Thoracic aorta (tissue), 2 donors: Measurements from ENCODE around the gene TAB2. TPM values are rescaled to one million over a fixed set of nuclear protein-coding genes. Genes with fewer than 3 reads are reported as not detected.
"Not testable (repeated sequence)": the region's sequence is repeated elsewhere in the genome, so short reads cannot be mapped to it uniquely, and the experiment has no call there.

Experiments used
- ATAC-seq: fragments of 150-250 bp; one replicate; pipeline ENCODE4 v1.8.0; 2017; ENCODE audit warnings: low read depth; ENCODE audit not compliant: insufficient number of reproducible peaks, low FRiP score
- DNase-seq: peaks from one replicate; pipeline ENCODE4 v3.0.0-alpha.2; 2020; ENCODE audit warnings: low spot score
- H3K27ac ChIP-seq, 2 donors: fragments of 200-600 bp; sonication (generic); 1 replicate in 1 of 2; 2 replicates in 1 of 2; pipeline ENCODE4 v1.5.1; 2016; ENCODE audit warnings: mild to moderate bottlenecking in 2 of 2, moderate library complexity in 2 of 2
- H3K27me3 ChIP-seq: fragments of 200-600 bp; sonication (generic); replicated peaks from 2 replicates; pipeline ENCODE4 v1.6.0; 2016; ENCODE audit warnings: mild to moderate bottlenecking; ENCODE audit not compliant: insufficient read depth
- H3K36me3 ChIP-seq: fragments of 200-600 bp; sonication (generic); one replicate; pipeline ENCODE4 v1.5.1; 2016
- H3K4me1 ChIP-seq, 2 donors: fragments of 200-600 bp; sonication (generic); 1 replicate in 1 of 2; 2 replicates in 1 of 2; pipeline versions ENCODE4 v1.5.1 to v1.6.0; 2016; ENCODE audit warnings: low read depth in 2 of 2, mild to moderate bottlenecking in 1 of 2; ENCODE audit not compliant: control insufficient read depth in 1 of 2
- H3K4me3 ChIP-seq: fragments of 200-600 bp; sonication (generic); 2 replicates; pipeline ENCODE4 v1.5.1; 2016; ENCODE audit warnings: mild to moderate bottlenecking
- H3K9me3 ChIP-seq: fragments of 200-600 bp; sonication (generic); 2 replicates; pipeline ENCODE4 v1.5.1; 2016
- total RNA-seq, 2 donors: library from RNA; depleted of rRNA; stranded (reverse); fragments of >200 nt; gene quantifications; one replicate each; pipeline versions ENCODE4 v1.1.0 to v1.2.3, GENCODE V29; 2016
- TF ChIP-seq, protein P1 (sequence below): fragments of 200-600 bp; sonication (generic); IDR thresholded peaks from one replicate; pipeline ENCODE4 v1.5.1; 2019; ENCODE audit warnings: antibody characterized with exemption

TAB2 gene
- total RNA-seq, 2 donors from 2014 or later, result 56.0 to 61.7 TPM

DNA sequence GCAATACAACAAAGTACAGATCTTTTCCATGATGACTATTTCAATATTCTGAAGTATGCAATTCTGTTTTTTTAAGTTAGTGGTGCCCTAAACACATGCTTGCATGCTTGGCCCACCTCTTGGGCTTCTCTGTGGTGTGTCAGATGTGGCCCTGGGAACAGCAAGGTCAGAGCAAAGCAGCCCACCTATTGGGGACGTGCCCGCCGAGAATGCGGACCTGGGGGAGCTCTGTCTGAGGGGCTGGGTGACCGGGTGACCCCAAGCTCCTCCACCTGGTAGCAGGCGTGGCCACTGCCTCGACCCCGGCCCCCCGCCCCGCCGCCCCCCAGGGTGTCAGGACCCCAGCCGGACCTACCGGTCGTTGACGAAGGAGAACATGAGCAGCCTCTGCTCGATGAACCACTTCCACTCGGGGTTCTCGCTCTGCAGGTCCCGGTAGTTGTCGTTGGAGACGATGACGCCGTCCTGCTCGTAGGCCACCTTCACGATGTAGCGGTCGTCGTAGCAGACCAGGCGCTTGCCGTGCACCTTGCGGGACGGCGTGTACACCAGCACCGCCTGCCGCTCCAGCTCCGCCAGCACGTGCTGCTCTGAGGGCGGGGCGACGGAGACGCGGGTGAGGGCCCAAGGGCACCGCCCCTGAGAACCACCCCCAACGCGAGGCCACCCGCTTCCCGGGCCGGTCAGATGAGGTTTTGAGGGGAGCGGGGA, 139.0 kb downstream of the TAB2 start:
- DNase-seq (no peak), ATAC-seq (no peak)
- Histone ChIP-seq H3K9me3 (no peaks in the 10 kb centered on the region), H3K27me3 (no peaks in the 10 kb centered on the region), H3K27ac (no peak overlapping the region), H3K4me1 (peaks cover 13 to 30% of the 10 kb centered on the region in 2 donors), H3K4me3 (no peak overlapping the region), H3K36me3 (no peaks in the 10 kb centered on the region)
- TF ChIP-seq, protein P1, sequence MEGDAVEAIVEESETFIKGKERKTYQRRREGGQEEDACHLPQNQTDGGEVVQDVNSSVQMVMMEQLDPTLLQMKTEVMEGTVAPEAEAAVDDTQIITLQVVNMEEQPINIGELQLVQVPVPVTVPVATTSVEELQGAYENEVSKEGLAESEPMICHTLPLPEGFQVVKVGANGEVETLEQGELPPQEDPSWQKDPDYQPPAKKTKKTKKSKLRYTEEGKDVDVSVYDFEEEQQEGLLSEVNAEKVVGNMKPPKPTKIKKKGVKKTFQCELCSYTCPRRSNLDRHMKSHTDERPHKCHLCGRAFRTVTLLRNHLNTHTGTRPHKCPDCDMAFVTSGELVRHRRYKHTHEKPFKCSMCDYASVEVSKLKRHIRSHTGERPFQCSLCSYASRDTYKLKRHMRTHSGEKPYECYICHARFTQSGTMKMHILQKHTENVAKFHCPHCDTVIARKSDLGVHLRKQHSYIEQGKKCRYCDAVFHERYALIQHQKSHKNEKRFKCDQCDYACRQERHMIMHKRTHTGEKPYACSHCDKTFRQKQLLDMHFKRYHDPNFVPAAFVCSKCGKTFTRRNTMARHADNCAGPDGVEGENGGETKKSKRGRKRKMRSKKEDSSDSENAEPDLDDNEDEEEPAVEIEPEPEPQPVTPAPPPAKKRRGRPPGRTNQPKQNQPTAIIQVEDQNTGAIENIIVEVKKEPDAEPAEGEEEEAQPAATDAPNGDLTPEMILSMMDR, result no peak

DNA sequence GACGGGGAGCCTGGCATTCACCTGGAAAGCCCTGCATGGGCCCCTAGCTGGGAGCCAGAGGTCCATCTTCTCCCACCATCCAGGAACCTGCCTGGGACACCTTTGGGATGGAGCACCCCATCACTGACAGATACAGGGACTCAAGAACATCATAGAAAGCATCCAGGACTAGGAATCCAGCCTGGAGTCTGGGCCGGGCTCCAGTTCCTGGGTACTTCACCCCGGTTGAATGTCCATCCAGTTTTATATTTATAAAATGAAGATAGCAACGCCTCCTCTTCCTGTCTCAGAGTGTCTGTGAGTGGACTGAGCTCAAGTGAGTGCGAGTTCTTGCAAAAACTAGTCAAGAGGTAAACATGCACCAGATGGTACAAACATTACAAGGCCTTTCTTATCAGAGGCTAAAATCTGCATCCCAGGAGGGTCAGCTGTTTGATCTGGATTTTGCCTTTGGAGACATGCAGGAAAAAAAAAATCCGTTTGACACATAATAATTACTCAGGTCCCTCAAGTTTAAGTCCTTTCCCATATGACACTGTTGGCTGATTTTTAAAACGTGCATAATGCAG, 139.9 kb downstream of the TAB2 start:
- no peak overlapping the region for H3K27ac ChIP-seq

DNA sequence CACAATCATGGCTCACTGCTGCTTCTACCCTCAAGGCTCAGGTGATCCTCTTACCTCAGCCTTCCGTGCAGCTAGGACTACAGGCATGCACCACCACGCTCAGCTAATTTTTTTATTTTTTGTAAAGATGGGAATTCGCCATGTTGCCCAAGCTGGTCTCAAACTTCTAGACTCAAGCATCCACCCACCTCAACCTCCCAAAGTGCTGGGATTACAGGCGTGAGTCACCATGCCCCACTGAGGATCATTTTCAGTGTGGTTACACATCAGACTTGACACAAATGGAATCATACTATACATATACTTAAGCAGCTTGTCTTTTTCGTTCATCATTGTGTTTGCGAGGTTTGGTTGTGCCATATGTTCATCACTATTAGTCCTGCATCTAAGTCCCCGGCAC, 140.7 kb downstream of the TAB2 start:
- Histone ChIP-seq H3K4me3 (no peak overlapping the region), H3K27ac (no peak overlapping the region), H3K36me3 (no peaks in the 10 kb centered on the region), H3K27me3 (no peaks in the 10 kb centered on the region), H3K4me1 (peaks cover 11 to 23% of the 10 kb centered on the region in 2 donors), H3K9me3 (no peaks in the 10 kb centered on the region)
- DNase-seq, result no peak
- TF ChIP-seq, protein P1, result no peak
- ATAC-seq, result no peak

More for the DNA sequence above, 139.9 kb downstream of the TAB2 start:
- no peaks in the 10 kb centered on the region for H3K27me3 ChIP-seq
- ATAC-seq, result no peak
- no peaks in the 10 kb centered on the region for H3K9me3 ChIP-seq
- DNase-seq, result no peak
- TF ChIP-seq, protein P1, result no peak
- peaks cover 11 to 24% of the 10 kb centered on the region in 2 donors for H3K4me1 ChIP-seq
- no peak overlapping the region for H3K4me3 ChIP-seq
- H3K36me3 ChIP-seq, result no peaks in the 10 kb centered on the region

DNA sequence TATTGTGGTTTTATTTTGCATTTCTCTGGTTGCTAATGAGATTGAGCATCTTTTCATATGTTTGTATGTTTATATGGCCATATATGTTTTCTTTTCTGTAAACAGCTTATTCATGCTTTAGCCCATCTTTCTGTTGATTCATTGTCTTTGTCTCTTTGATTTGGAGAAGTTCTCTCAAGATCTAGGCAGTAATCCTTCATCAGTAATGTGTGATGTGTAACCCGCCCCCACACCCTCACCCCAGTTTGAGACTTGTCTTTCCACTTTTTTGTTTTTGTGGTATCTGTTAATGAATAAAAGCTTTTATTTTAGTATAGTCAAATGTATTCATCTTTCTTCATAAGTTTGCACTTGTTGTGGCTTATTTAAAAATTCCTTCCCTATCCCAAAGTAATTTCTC, 141.3 kb downstream of the TAB2 start:
- H3K4me3 ChIP-seq, result no peak overlapping the region
- no peaks in the 10 kb centered on the region for H3K36me3 ChIP-seq
- no peak for ATAC-seq
- peaks cover 5 to 17% of the 10 kb centered on the region in 2 donors for H3K4me1 ChIP-seq
- H3K27ac ChIP-seq, result no peak overlapping the region
- no peaks in the 10 kb centered on the region for H3K27me3 ChIP-seq
- H3K9me3 ChIP-seq, result no peaks in the 10 kb centered on the region
- TF ChIP-seq, protein P1, result no peak
- DNase-seq, result no peak

DNA sequence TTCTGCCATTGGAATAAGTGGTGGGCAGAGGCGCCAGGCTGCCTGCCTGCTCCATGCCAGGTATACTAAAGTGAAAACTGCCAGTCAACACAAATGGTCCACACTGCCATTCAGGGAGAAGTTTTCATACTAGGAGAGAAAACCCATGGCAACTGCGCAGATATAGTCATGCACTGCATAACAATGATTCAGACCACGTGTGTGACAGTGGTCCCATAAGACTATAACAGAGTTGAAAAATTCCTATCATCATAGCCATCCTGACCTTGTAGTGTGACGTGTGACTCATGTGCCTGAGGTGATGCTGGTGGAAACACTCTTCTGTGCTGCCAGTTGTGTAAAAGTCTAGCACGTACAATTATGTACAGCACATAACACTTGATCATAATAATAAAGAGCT, 142.2 kb downstream of the TAB2 start:
- ATAC-seq (no peak), DNase-seq (no peak)
- TF ChIP-seq, protein P1, result no peak

DNA sequence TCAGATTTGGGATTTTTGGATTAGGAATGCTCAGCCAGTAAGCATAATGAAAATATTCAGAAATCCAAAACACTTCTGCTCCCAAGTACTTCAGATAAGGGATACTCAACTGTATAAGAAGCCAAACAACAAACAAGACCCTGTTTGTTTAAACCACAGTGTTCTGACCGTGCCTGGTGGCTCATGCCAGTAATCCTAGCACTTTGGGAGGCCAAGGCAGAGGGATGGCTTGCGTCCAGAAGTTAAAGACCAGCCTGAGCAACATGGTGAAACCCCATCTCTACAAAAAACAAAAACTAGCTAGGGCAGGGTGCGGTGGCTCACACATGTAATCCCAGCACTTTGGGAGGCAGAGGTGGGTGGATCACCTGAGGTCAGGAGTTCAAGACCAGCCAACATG, 142.7 kb downstream of the TAB2 start:
- H3K4me3 ChIP-seq, H3K4me1 ChIP-seq, H3K27ac ChIP-seq, H3K9me3 ChIP-seq, H3K27me3 ChIP-seq, ATAC-seq, H3K36me3 ChIP-seq, DNase-seq: not testable (repeated sequence)

More for the DNA sequence above, 142.2 kb downstream of the TAB2 start:
- H3K27me3 ChIP-seq, result no peaks in the 10 kb centered on the region
- peaks cover 0 to 9% of the 10 kb centered on the region in 2 donors for H3K4me1 ChIP-seq
- no peaks in the 10 kb centered on the region for H3K9me3 ChIP-seq
- H3K4me3 ChIP-seq, result no peak overlapping the region
- H3K27ac ChIP-seq, result no peak overlapping the region
- H3K36me3 ChIP-seq, result no peaks in the 10 kb centered on the region
